Esophagus squamous epithelium (tissue), 5 donors: ENCODE data around the gene TRPM6. TPM values are rescaled to one million over a fixed set of nuclear protein-coding genes. Genes with fewer than 3 reads are reported as not detected.
A peak's percentile ranks its signal among the peaks of the same experiment; 100 is the strongest.

Source experiments
- DNase-seq: peaks from one replicate; lab custom pipeline; 2025; lab: John Stamatoyannopoulos, UW
- H3K27ac ChIP-seq, 4 donors: fragments of 200-600 bp; sonication (generic); one replicate each; pipeline ENCODE4 v1.5.1; 2016 to 2019; ENCODE audit warnings: mild to moderate bottlenecking in 1 of 4
- H3K27me3 ChIP-seq, 4 donors: fragments of 200-600 bp; sonication (generic); 1 replicate in 3 of 4; 2 replicates in 1 of 4; pipeline versions ENCODE4 v1.5.1 to v1.6.0; 2017 to 2021; ENCODE audit warnings: antibody characterized with exemption in 1 of 4
- H3K36me3 ChIP-seq, 3 donors: fragments of 200-600 bp; sonication (generic); one replicate each; pipeline ENCODE4 v1.5.1; 2016 to 2019
- H3K4me1 ChIP-seq, 3 donors: fragments of 200-600 bp; sonication (generic); one replicate each; pipeline ENCODE4 v1.5.1; 2017 to 2019
- H3K4me3 ChIP-seq, 4 donors: fragments of 200-600 bp; sonication (generic); 1 replicate in 3 of 4; 2 replicates in 1 of 4; pipeline ENCODE4 v1.5.1; 2016 to 2019; ENCODE audit warnings: mild to moderate bottlenecking in 2 of 4, moderate library complexity in 1 of 4
- H3K9me3 ChIP-seq, 3 donors: fragments of 200-600 bp; sonication (generic); one replicate each; pipeline ENCODE4 v1.5.1; 2016 to 2019
- POLR2A ChIP-seq, 4 donors: fragments of 450-650 bp; IDR thresholded peaks; one replicate each; pipeline ENCODE4 v1.6.1; 2017; ENCODE audit warnings: antibody characterized with exemption in 4 of 4, mild to moderate bottlenecking in 4 of 4, moderate library complexity in 3 of 4
- WGBS, 2 donors: methylation state at CpG; one replicate each; pipeline ENCODE4 v1.1.5; 2018; 5-methylcytosine and 5-hydroxymethylcytosine counted together
- intact Hi-C: fragments of 100-400 bp; cut with DNase I; formaldehyde crosslinking; loops from one replicate; pipeline ENCODE4 v1.15.0; 2022
- small RNA-seq, 4 donors: library from RNA; depleted of rRNA; stranded (forward); fragments of <200 nt; gene quantifications; one replicate each; pipeline ENCODE3, GENCODE V24; 2016
- total RNA-seq, 4 donors: library from RNA; depleted of rRNA; stranded (reverse); fragments of >200 nt; gene quantifications; one replicate each; pipeline ENCODE4 v1.1.0, GENCODE V29; 2016
- TF ChIP-seq, protein P1 (sequence below), 6 experiments: fragments of 450-650 bp in 4 of 6; fragments of 200-600 bp in 2 of 6; sonication (generic) in 2 of 6; IDR thresholded peaks; one replicate each; pipeline ENCODE4 v1.5.1; 2016 to 2019; ENCODE audit warnings: antibody characterized with exemption in 6 of 6, mild to moderate bottlenecking in 4 of 6, moderate library complexity in 4 of 6
- donor health status: DM: yes; HTN: yes; CAD: no.

The TRPM6 gene
- total RNA-seq, 4 donors from 2014 or later: 0.27 to 1.6 (median 1.2) TPM

- H3K9me3 ChIP-seq: no peaks in the 10 kb centered on the region
- H3K36me3 ChIP-seq: no peaks in the 10 kb centered on the region
- no peaks in the 10 kb centered on the region for H3K4me1 ChIP-seq
- no peak for DNase-seq
- TF ChIP-seq, protein P1, sequence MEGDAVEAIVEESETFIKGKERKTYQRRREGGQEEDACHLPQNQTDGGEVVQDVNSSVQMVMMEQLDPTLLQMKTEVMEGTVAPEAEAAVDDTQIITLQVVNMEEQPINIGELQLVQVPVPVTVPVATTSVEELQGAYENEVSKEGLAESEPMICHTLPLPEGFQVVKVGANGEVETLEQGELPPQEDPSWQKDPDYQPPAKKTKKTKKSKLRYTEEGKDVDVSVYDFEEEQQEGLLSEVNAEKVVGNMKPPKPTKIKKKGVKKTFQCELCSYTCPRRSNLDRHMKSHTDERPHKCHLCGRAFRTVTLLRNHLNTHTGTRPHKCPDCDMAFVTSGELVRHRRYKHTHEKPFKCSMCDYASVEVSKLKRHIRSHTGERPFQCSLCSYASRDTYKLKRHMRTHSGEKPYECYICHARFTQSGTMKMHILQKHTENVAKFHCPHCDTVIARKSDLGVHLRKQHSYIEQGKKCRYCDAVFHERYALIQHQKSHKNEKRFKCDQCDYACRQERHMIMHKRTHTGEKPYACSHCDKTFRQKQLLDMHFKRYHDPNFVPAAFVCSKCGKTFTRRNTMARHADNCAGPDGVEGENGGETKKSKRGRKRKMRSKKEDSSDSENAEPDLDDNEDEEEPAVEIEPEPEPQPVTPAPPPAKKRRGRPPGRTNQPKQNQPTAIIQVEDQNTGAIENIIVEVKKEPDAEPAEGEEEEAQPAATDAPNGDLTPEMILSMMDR (IDR thresholded peaks at IDR 0.05): peak in 1 of 6 experiments; percentile 4
- TF ChIP-seq POLR2A (IDR thresholded peaks at IDR 0.05): no peak
- H3K27ac ChIP-seq: no peak overlapping the region
- intact Hi-C loops: no loop called here
- H3K27me3 ChIP-seq: no peaks in the 10 kb centered on the region
- H3K4me3 ChIP-seq: no peak overlapping the region
- 60 to 81% methylated on average over 1 of the region's 1 CpG for WGBS, 2 donors
These were observed 191.2 kb downstream of the TRPM6 start for GRCh38 chr9:74696520-74696919.

DNA sequence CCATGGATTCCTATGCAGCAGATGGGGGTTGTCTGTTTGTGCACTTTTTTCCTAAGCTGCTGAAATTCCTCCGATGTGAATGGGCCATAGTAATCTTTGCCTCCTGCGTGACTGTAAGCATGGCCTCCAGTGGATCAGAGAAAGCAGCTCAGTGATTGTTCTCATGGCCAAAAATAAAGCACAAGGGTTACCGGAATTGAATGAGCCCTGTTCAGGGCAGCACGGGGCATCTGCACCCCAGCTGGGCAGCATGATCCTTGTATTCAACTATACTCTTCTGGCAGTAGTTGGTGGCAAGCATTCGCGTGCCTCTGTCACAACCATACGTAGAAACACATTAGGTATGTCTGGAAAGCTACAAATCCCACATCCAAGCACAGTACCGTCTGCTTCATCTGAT, 196.7 kb downstream of the TRPM6 start:
- DNase-seq: no peak
- intact Hi-C loops: no loop called here
- Histone ChIP-seq H3K4me1 (no peaks in the 10 kb centered on the region), H3K9me3 (no peaks in the 10 kb centered on the region), H3K4me3 (no peak overlapping the region), H3K36me3 (no peaks in the 10 kb centered on the region), H3K27ac (no peak overlapping the region), H3K27me3 (no peaks in the 10 kb centered on the region)
- TF ChIP-seq POLR2A (IDR thresholded peaks at IDR 0.05): no peak
- TF ChIP-seq, protein P1 (IDR thresholded peaks at IDR 0.05): no peak
- 80 to 86% methylated on average over 8 of the region's 8 CpGs for WGBS, 2 donors

DNA sequence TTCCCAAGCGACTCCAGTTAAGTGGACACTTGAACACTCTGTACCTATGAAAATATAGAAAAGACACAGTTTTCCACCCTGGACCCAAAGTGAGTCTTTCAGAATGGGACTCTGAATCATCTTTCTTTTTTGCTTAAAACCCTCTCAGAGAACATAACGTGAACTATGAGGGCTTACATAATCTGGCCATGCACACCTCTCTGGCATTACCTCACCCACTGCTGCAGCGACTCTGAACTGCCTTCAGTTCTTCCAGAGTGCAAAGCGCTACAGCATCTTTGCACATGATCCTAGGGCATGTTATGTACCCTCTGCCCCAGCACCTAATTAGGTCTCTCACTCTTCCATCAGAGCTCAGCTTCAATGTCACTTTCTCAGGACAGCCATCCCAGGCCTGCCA, 204.4 kb downstream of the TRPM6 start:
- Histone ChIP-seq H3K9me3 (no peaks in the 10 kb centered on the region), H3K4me3 (no peak overlapping the region), H3K4me1 (no peaks in the 10 kb centered on the region), H3K27ac (no peak overlapping the region), H3K36me3 (no peaks in the 10 kb centered on the region), H3K27me3 (peaks cover 0 to 3% (median 0%) of the 10 kb centered on the region in 4 donors)
- no peak for DNase-seq
- 78 to 96% methylated on average over 4 of the region's 4 CpGs for WGBS, 2 donors
- intact Hi-C loops: no loop called here
- no peak for TF ChIP-seq POLR2A (IDR thresholded peaks at IDR 0.05)
- TF ChIP-seq, protein P1 (IDR thresholded peaks at IDR 0.05): no peak

DNA sequence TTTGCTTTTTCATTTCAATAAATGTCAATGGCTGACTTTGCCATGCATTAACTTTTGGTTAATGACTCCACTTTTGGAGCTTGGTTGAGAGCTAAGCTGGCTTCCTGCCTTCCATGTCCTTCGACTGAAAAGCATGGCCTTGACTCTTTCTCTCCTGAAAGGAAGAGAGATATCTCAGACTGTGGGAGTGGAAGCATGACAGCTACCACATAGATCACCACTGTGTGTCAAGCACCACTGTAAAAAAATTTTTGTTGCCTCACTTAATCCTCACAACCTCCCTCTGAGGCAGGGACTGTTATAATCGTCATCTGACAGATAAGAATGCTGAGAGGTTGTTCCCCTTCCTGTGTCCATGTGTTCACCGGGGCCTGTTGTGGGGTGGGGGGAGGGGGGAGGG, 205.8 kb downstream of the TRPM6 start:
- TF ChIP-seq, protein P1 (IDR thresholded peaks at IDR 0.05): no peak
- no peak for TF ChIP-seq POLR2A (IDR thresholded peaks at IDR 0.05)

GRCh38 chr9:74674077-74674476, 213.6 kb downstream of the TRPM6 start:
- Histone ChIP-seq H3K9me3 (no peaks in the 10 kb centered on the region), H3K36me3 (no peaks in the 10 kb centered on the region), H3K4me3 (no peak overlapping the region), H3K4me1 (no peaks in the 10 kb centered on the region), H3K27me3 (no peaks in the 10 kb centered on the region), H3K27ac (no peak overlapping the region)
- 73 to 86% methylated on average over 6 of the region's 6 CpGs for WGBS, 2 donors
- TF ChIP-seq POLR2A (IDR thresholded peaks at IDR 0.05): no peak
- TF ChIP-seq, protein P1 (IDR thresholded peaks at IDR 0.05): no peak
- no peak for DNase-seq
- intact Hi-C loops: no loop called here

More for the DNA sequence above, 205.8 kb downstream of the TRPM6 start:
- WGBS, 2 donors: 42 to 48% methylated on average over 2 of the region's 3 CpGs
- no peaks in the 10 kb centered on the region for H3K9me3 ChIP-seq
- intact Hi-C loops: no loop called here
- H3K4me1 ChIP-seq: no peaks in the 10 kb centered on the region
- peaks cover 0 to 3% (median 0%) of the 10 kb centered on the region in 4 donors for H3K27me3 ChIP-seq
- DNase-seq: no peak
- no peaks in the 10 kb centered on the region for H3K36me3 ChIP-seq
- no peak overlapping the region for H3K4me3 ChIP-seq
- no peak overlapping the region for H3K27ac ChIP-seq

Small RNA genes lying within 50 kb of the gene (small RNA-seq; reads per million reads assigned to genes)
- 0 reads per million in 4 donors for gene RNU6-445P

Other genes starting within 250 kb of the TRPM6 start
- 1 to 10 TPM; 2.5 to 5.3 (median 4.1) TPM for gene C9orf40, start 65.0 kb upstream of the TRPM6 start, total RNA-seq
- 10 to 100 TPM; 16.0 to 28.4 (median 23.8) TPM for gene CARNMT1, start 140.4 kb upstream of the TRPM6 start, total RNA-seq
- gene NMRK1, start 200.2 kb upstream of the TRPM6 start, total RNA-seq: 10 to 100 TPM; 23.1 to 36.4 (median 29.5) TPM
- gene OSTF1, start 200.6 kb upstream of the TRPM6 start, total RNA-seq: 100 to 1,000 TPM in 2 of 4 donors, 10 to 100 TPM in 2; 70.1 to 100 (median 86.0) TPM